Measurements from ENCODE around the gene ICE2.

DNA sequence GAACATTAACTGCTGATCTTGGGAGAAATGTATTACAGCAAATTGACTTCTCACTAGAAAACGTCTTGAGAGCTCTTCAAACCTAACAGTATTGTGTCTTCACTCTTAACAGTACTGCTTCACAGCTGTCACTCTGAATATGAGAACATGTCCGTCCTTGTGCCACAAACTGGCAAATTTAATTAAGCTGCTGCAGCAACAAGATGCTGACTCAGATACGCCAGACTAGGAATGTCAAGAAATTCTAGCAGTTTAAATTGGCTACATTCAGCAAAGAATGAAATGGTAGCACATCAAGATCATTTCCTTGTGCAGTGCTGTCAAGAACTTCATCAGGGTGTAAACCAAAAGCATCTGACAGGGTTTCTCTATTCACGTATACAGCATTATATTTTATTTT lies 7.6 kb downstream of the ICE2 start:
- TF ChIP-seq, protein P1, sequence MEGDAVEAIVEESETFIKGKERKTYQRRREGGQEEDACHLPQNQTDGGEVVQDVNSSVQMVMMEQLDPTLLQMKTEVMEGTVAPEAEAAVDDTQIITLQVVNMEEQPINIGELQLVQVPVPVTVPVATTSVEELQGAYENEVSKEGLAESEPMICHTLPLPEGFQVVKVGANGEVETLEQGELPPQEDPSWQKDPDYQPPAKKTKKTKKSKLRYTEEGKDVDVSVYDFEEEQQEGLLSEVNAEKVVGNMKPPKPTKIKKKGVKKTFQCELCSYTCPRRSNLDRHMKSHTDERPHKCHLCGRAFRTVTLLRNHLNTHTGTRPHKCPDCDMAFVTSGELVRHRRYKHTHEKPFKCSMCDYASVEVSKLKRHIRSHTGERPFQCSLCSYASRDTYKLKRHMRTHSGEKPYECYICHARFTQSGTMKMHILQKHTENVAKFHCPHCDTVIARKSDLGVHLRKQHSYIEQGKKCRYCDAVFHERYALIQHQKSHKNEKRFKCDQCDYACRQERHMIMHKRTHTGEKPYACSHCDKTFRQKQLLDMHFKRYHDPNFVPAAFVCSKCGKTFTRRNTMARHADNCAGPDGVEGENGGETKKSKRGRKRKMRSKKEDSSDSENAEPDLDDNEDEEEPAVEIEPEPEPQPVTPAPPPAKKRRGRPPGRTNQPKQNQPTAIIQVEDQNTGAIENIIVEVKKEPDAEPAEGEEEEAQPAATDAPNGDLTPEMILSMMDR (IDR thresholded peaks at IDR 0.05): no peak
- TF ChIP-seq POLR2A (IDR thresholded peaks at IDR 0.05): no peak

Measured in uterus (tissue), 2 donors.